Sigmoid colon (tissue), 4 donors: Measurements from ENCODE around the gene UFC1.

Source experiments
- CTCF ChIP-seq, 4 experiments: fragments of 450-650 bp in 3 of 4; fragments of 200-600 bp in 1 of 4; IDR thresholded peaks; one replicate each; pipeline ENCODE4 v1.5.1; 2016 to 2019; ENCODE audit warnings: antibody characterized with exemption in 4 of 4, mild to moderate bottlenecking in 3 of 4, moderate library complexity in 2 of 4
- EP300 ChIP-seq, 4 donors: sonication (generic); formaldehyde crosslinking; IDR thresholded peaks; one replicate each; pipeline ENCODE4 v1.6.1; 2017; ENCODE audit warnings: antibody characterized with exemption in 4 of 4
- POLR2A ChIP-seq, 2 donors: fragments of 450-650 bp; IDR thresholded peaks; one replicate each; pipeline ENCODE4 v1.6.1; 2016; ENCODE audit warnings: antibody characterized with exemption in 2 of 2, mild to moderate bottlenecking in 2 of 2, moderate library complexity in 2 of 2
- POLR2AphosphoS5 ChIP-seq, 4 donors: sonication (generic); formaldehyde crosslinking; IDR thresholded peaks; one replicate each; pipeline ENCODE4 v1.6.1; 2017; ENCODE audit warnings: antibody characterized with exemption in 4 of 4

DNA sequence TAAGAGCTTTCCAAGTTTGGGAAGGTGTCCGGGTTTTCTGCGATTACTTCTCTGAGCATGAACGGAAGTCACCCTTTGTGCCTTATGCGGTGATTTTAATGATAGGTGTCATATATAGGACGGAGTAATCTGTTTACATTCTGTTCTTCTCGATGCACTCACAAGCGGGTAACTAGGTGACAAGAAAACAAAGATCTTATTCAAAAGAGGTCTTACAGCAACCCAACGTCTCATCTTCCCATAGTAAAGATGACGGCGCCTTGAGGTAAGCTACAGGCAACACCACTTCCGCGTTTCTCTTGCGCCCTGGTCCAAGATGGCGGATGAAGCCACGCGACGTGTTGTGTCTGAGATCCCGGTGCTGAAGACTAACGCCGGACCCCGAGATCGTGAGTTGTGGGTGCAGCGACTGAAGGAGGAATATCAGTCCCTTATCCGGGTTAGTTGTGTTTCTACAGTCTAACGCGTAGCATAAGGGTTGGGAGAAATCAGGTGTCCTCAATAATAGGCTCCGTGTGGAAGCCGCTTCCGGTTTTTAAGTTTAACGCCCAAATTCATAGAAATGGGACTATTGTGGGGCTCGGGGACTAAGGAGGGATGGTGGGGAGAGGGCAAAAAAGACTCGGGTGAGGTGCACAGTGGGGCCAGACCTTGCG is at the start of gene UFC1:
- TF ChIP-seq CTCF (IDR thresholded peaks at IDR 0.05) (no peak), POLR2A (IDR thresholded peaks at IDR 0.05) (no peak), POLR2AphosphoS5 (IDR thresholded peaks at IDR 0.05) (peak; percentile 25 to 61 (median 46)), EP300 (IDR thresholded peaks at IDR 0.05) (no peak)
